SK-N-MC (cell line): ENCODE measurements around the gene GABRG3.

Experiments
- DNase-seq: peaks from one replicate; pipeline ENCODE4 v3.0.0-alpha.2; 2011; ENCODE audit warnings: low read depth, low spot score
- H3K27ac ChIP-seq: fragments of 200-600 bp; sonication (generic); 2 replicates; pipeline ENCODE4 v1.5.1; 2016; ENCODE audit warnings: mixed run types
- H3K36me3 ChIP-seq: fragments of 200-600 bp; sonication (generic); 2 replicates; pipeline ENCODE4 v1.6.1; 2017; ENCODE audit warnings: antibody characterized with exemption, low read length, mixed read lengths; ENCODE audit not compliant: insufficient read depth
- H3K4me3 ChIP-seq: fragments of 200-600 bp; sonication (generic); 2 replicates; pipeline ENCODE4 v1.5.1; 2016
- H3K9ac ChIP-seq: fragments of 200-600 bp; sonication (generic); 2 replicates; pipeline ENCODE4 v1.8.0; 2017; ENCODE audit warnings: mixed run types, mixed read lengths; ENCODE audit not compliant: insufficient read length
- H3K9me3 ChIP-seq: fragments of 200-600 bp; sonication (generic); 2 replicates; pipeline ENCODE4 v1.6.1; 2017; ENCODE audit warnings: low read depth, mild to moderate bottlenecking, antibody characterized with exemption, low read length, moderate library complexity, mixed read lengths
- EZH2 ChIP-seq: fragments of 200-600 bp; sonication (generic); IDR thresholded peaks from one replicate; pipeline ENCODE4 v1.6.1; 2017; ENCODE audit warnings: antibody characterized with exemption
- FOXP2 ChIP-seq: optimal IDR thresholded peaks from 2 replicates; pipeline ENCODE3; 2011; ENCODE audit warnings: mild to moderate bottlenecking, moderate library complexity; ENCODE audit not compliant: insufficient read depth; ENCODE audit errors: extremely low read length, control extremely low read depth
- POLR2AphosphoS5 ChIP-seq: IDR thresholded peaks from 2 replicates; pipeline ENCODE4 v1.6.1; 2012; ENCODE audit warnings: mild to moderate bottlenecking, low read depth, low read length, borderline replicate concordance

Gene GABRG3

DNA sequence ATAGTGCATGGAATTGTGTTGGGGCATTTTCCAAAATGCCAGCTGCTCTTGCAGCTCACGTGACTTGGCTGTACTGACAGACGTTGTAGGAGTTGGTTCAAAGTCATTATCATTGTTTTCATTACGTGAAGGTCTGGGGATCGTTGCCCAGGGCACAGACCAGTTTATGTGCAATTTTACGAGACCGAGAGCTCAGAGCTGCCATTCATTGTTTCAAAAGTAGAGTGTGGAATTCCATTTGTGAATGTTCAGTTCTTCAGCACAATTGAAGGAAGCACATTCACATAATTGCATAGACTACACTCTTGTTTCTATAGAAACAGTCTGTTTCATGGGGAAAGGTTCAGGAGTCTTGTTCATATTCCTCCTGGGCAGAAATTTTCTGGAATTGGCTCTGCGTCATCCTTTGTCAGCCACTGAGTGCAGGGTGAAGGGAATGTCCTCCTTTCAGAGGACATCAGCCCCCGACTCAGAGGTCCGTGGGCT lies 54.5 kb downstream of the GABRG3 start:
- H3K27ac ChIP-seq = no peak overlapping the region
- no peaks in the 10 kb centered on the region for H3K9me3 ChIP-seq
- no peak for DNase-seq
- H3K4me3 ChIP-seq = no peak overlapping the region
- TF ChIP-seq FOXP2 (no peak), EZH2 (no peak), POLR2AphosphoS5 (no peak)
- H3K9ac ChIP-seq = no peak overlapping the region
- H3K36me3 ChIP-seq = no peaks in the 10 kb centered on the region

GRCh38 chr15:27027229-27027628 lies 56.2 kb downstream of the GABRG3 start:
- Histone ChIP-seq H3K4me3 (no peak overlapping the region), H3K27ac (no peak overlapping the region), H3K36me3 (no peaks in the 10 kb centered on the region), H3K9me3 (no peaks in the 10 kb centered on the region), H3K9ac (no peak overlapping the region)
- TF ChIP-seq POLR2AphosphoS5 (no peak), EZH2 (no peak), FOXP2 (no peak)
- no peak for DNase-seq

- H3K4me3 ChIP-seq = no peak overlapping the region
- no peak for DNase-seq
- no peak overlapping the region for H3K27ac ChIP-seq
- TF ChIP-seq EZH2 = no peak
- TF ChIP-seq POLR2AphosphoS5 = no peak
- TF ChIP-seq FOXP2 = no peak
- no peaks in the 10 kb centered on the region for H3K9me3 ChIP-seq
- no peaks in the 10 kb centered on the region for H3K36me3 ChIP-seq
- no peak overlapping the region for H3K9ac ChIP-seq
Observed at GRCh38 chr15:27028858-27029477, 58.0 kb downstream of the GABRG3 start.

DNA sequence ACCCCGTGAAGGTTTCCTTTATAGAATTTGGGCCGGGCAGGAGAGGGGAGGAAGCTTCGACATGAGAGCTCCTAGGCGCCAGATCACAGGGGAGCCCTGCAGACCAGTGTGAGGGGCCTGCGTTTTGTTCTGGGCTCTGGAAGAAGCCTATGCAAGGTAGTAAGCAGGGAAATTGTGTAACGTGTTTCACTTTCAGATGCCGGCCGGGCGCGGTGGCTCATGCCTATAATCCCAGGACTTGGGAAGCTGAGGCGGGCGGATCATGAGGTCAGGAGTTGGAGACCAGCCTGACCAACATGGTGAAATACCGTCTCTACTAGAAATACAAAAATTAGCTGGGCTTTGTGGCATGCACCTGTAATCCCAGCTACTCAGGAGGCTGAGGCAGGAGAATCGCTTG lies 65.2 kb downstream of the GABRG3 start:
- no peaks in the 10 kb centered on the region for H3K36me3 ChIP-seq
- TF ChIP-seq FOXP2 = no peak
- TF ChIP-seq POLR2AphosphoS5 = no peak
- TF ChIP-seq EZH2 = no peak
- no peak for DNase-seq
- no peaks in the 10 kb centered on the region for H3K9me3 ChIP-seq
- no peak overlapping the region for H3K9ac ChIP-seq
- H3K4me3 ChIP-seq = no peak overlapping the region
- no peak overlapping the region for H3K27ac ChIP-seq

- no peak for DNase-seq
- TF ChIP-seq EZH2 = no peak
- no peak for TF ChIP-seq FOXP2
- TF ChIP-seq POLR2AphosphoS5 = no peak
Observed at GRCh38 chr15:27037501-27037900, 66.5 kb downstream of the GABRG3 start.

DNA sequence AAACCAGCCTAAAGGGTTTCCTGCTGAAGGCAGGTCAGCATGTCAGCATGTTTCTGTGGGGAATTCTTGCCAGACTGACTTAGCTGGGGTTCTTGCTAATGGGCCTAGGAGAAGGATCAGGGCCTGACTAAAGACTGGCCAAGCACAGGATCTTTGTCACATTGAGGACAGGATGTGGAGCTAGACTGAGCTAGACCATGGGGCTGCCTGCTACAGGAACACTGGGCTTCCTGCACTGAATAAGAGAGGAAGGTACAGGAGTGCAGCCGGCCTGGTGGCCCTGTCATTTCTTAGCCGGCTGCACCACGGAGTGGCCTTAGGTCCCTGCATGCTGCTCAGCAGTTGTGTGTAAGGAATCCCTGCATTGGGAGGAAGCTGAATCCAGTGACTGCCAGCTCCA lies 68.2 kb downstream of the GABRG3 start:
- Histone ChIP-seq H3K9me3 (no peaks in the 10 kb centered on the region), H3K27ac (no peak overlapping the region), H3K4me3 (no peak overlapping the region), H3K9ac (no peak overlapping the region), H3K36me3 (no peaks in the 10 kb centered on the region)
- DNase-seq = no peak
- no peak for TF ChIP-seq POLR2AphosphoS5

More at GRCh38 chr15:27037501-27037900, 66.5 kb downstream of the GABRG3 start:
- Histone ChIP-seq H3K4me3 (no peak overlapping the region), H3K36me3 (no peaks in the 10 kb centered on the region), H3K9me3 (no peaks in the 10 kb centered on the region), H3K27ac (no peak overlapping the region), H3K9ac (no peak overlapping the region)

DNA sequence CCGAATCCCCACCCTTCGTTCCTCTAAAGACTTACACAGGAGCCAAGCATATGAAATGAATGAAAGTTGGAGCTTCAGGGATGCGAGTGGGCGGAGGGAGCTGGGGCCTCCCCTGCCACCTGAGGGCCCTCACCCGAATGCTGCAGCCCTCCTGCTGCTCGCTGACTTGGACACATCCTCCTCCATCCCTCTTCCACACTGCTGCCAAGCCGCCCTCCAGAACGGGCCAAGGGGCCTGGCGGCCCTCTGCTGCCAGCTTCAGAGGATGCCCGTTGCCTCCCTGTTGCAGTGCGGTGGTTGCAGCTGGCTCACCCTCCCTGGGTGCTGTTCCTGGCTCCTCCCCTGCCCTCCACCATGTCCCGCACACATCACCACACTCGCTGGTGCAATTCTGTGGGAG lies 71.2 kb downstream of the GABRG3 start:
- TF ChIP-seq POLR2AphosphoS5 (no peak), EZH2 (no peak), FOXP2 (no peak)
- no peaks in the 10 kb centered on the region for H3K36me3 ChIP-seq
- H3K4me3 ChIP-seq = no peak overlapping the region
- no peak for DNase-seq
- H3K9me3 ChIP-seq = no peaks in the 10 kb centered on the region
- no peak overlapping the region for H3K27ac ChIP-seq
- no peak overlapping the region for H3K9ac ChIP-seq

DNA sequence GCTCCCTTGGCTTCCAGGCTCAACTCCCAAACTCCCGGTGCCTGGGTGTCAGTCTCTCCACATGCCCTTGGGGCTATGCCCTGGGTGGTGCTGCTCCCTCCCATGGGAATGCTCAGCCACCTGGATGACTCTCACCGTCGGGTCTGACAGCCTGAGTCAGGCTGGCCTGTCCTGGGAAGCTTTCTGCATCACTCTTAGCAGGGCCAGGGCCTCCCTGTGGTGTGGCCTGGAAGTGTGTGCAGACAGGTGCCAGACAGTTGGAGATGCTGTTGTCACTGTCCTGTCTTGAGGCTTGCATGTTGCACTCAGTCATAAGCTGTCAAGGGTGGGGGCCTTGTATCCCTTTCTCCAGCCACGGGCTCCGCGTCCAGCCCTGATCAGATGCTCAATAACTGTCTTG lies 71.7 kb downstream of the GABRG3 start:
- no peak for TF ChIP-seq FOXP2
- TF ChIP-seq POLR2AphosphoS5 = no peak
- TF ChIP-seq EZH2 = no peak
- Histone ChIP-seq H3K27ac (no peak overlapping the region), H3K4me3 (no peak overlapping the region), H3K9me3 (no peaks in the 10 kb centered on the region), H3K36me3 (no peaks in the 10 kb centered on the region), H3K9ac (no peak overlapping the region)
- DNase-seq = no peak

GRCh38 chr15:27043770-27044169 lies 72.8 kb downstream of the GABRG3 start:
- no peak overlapping the region for H3K27ac ChIP-seq
- H3K4me3 ChIP-seq = no peak overlapping the region
- no peaks in the 10 kb centered on the region for H3K9me3 ChIP-seq
- no peaks in the 10 kb centered on the region for H3K36me3 ChIP-seq
- H3K9ac ChIP-seq = no peak overlapping the region
- TF ChIP-seq EZH2 (no peak), POLR2AphosphoS5 (no peak), FOXP2 (no peak)
- DNase-seq = no peak
